Effector CD8-positive, alpha-beta T cell (primary cell): ENCODE data around the gene KRTAP10-7.
"Not testable (repeated sequence)": the region's sequence is repeated elsewhere in the genome, so short reads cannot be mapped to it uniquely, and the experiment has no call there.

Experiments
- DNase-seq: peaks from one replicate; lab custom pipeline; 2025; lab: John Stamatoyannopoulos, UW

Gene KRTAP10-7

DNA sequence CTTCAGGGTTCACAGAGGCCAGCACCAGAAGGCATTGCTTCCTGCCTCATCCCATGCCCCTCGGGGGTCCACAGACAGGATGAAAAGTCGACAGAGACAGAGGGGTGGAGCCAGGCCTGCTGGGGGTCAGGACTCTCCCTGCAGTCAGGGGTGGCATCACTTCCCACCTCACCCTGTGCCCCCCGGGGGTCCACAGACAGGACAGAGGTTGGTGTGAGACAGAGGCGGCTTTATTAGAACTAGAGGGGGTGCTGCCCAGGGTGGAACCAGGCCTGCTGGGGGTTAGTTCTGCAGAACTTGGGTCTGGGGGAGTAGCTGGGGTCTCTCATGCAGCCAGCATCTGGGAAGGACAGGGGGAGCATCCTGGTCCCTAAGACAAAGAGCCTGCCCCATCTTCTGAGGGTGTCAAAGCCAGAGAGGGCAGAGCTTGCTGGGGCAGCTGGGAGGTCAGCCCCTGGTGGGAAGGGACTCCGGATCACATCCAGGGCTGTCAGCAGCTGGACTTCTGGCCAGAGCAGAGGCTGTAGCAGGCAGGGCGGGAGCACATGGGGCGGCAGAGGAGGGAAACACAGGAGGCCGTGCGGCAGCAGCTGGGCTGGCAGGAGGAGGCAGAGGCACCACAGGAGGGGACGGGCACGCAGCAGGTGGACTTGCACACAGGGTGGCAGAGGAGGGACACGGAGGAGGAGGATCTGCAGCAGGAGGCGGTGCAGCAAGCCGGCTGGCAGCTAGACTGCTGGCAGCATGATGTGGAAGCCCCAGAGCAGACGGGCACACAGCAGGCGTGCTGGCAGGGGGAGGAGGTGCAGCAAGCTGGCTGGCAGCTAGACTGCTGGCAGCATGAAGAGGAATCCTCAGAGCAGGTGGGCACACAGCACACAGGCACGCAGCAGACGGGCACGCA, 9.2 kb upstream of the KRTAP10-7 start:
- DNase-seq: not testable (repeated sequence)

DNA sequence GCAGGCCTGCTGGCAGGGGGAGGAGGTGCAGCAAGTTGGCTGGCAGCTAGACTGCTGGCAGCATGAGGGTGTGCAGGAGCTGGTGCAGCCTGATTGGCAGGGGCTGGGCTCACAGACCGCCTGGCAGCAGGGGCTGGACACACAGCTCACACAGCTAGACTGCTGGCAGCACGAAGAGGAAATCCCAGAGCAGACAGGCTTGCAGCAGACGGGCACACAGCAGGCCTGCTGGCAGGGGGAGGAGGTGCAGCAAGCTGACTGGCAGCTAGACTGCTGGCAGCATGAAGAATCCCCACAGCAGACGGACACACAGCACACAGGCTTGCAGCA, 8.6 kb upstream of the KRTAP10-7 start:
- DNase-seq: not testable (repeated sequence)

DNA sequence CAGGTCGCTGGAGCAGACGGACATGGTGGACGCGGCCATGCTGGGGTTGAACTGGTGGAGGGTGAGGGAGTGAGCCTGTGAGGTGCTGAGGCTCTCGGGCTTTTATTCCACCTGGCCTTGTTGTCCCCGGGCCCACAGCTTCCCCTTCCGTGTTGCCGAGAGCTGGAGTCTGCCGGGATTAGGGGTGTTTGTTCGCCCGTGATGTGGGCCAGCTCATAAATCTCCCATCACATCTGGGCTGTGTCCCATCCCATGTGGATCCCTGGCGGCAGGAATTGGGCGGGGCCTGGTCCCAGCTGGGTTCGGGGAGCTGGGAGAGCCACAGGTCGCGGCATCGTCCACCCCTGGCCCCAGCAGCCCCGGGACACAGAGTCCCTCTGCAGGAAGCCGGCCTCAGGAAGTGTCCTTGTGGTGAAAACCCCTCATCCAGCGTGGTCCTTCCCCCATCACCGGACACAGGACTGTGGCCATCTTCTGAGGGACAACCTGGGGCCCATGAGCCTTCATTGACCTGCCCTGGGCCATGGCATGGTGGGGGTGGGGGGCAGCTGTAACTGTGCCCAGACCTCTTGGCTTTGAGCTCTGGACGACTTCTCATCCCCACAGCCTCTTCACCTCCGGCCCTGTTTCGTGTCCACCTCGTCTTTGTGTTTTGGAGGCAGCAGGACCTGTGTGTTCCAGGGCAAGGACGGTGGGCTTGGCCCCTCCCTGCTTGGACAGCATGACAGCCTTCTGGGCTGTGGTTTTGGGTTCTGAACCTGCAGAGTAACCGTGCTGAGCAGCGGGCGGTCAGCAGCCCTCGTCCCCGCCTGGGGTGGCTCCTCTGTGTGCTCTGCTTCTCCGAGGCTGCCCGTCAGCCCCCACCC, 7.7 kb upstream of the KRTAP10-7 start, which contains the start of gene KRTAP10-6:
Gene KRTAP10-6 (minus strand): TSS at position 60 of the 866 bp plus-strand sequence. CDS start 21 bp downstream, at position 39.
- DNase-seq: no peak

DNA sequence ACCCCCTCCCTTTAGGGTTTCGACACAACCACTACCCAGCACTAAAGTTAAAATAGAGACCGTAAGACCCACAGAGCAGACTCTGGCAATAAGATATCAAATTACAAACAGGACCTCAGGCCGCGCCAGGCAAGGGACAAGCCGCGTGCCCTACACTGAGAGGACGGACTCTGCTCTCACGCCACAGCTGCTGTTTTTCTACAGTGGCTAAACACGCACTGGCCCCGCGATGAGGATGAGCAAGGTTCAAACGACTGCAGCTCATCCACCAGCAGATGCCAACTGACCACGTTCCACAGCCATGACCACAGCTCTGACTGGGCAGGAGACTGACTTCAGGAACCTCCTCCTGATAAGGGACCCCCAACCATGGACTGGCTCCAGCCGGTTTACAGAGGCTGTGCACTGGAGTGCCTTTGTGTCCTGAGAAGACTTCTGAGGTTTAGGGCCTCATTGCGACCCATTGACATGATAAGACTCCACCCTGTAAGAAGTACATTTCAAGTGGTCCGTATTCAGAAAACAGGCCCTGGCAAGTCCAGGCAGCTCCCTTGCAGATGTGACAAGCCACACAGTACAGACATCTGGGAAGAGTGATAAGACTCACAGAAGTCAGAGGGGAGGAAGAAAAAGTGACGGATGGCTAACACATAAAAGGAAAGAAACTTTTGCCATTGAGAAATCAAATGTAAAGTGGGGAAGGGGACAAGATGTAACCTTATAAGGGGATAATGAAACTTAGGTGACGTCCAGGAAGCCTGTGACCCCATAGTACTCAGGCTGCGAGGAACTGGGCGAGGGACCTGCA, 6.6 kb upstream of the KRTAP10-7 start:
- DNase-seq: no peak

DNA sequence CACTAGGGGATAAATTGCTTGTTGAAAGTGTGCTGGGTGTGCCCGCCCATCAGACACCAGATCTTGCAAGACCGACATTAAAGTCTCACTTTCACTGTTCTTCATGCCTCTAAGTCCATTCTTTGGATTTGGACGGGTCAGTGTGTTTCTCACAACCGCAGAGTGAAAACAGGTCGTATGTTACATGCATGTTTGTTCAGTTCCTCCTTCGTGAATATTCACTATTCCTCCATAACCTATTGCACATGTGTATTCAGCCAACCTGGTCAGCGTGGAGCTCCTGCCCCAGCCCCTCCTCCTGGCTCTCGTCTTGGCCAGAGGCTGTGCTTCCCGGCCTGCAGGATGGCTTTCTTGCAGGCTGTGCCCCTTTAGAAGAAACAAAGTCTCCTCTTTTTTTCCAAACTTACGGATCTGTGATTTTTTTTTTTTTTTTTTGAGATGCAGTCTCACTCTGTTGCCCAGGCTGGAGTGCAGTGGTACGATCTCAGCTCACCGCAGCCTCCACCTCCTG, 5.9 kb upstream of the KRTAP10-7 start:
- no peak for DNase-seq

DNA sequence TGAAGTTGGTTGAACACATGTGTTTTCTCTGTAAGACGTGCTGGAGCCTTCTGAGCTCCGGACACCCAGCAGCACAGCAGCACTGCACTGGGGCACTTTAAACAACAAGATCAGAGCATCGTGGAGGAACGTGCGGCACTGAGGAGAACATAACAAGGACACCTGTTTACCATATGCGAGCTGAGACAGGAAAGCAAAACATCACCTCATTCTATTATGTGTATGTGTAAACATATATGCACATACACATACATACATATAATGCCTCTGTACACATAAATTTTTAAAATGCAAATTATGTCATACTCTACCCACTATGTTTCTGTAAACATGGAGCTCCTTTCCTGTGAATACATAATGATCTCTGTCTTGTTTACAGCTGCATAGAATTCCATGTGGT, 4.9 kb upstream of the KRTAP10-7 start:
- no peak for DNase-seq

DNA sequence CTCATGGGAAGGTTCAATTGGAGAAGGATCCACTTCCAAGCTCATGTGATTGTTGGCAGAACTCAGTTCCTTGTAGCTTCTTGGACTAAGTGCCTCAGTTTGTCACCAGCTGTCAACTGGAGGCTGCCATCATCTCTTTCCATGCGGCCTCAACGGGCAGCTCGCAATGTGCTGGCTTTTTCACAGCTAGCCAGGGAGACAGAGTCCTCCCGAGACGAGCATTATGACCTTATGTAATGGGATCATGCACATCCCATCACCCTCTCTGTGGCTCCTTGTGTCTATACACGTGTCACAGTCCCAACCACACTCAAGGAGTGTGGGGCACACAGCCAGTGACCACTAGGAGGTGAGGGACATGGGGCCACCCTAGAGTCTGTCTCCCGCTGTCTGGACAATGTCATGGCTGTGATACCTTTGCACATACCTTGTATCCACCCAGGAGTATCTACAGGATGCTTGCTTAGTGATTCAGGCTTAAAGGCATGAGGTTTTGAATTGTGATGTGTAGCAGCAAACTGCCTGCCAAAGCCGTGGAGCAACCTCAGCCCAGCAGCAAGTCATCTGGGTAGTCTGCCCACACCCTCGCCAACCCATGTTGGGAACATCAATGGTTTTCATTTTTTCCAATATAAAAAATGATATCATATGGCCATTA, 4.2 kb upstream of the KRTAP10-7 start:
- DNase-seq: no peak

DNA sequence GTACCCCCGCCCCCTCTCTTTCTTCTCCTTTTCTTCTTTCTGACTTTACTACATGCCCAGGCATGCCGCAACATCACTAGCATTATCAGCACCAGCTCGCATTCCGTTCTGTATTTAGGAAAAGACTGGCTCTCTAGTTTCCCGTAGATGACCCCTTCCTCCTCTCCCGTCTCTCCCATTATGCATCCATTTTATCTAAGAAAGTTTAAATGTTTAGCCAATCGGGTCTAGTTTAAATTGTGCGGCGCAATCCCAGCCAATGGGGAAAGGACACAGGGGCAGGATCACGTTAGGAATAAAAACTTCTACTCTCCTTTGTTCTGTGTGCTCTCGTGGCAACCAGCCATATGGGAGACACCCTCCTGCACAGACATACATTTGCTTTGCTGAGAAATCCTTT, 2.3 kb upstream of the KRTAP10-7 start:
- no peak for DNase-seq

DNA sequence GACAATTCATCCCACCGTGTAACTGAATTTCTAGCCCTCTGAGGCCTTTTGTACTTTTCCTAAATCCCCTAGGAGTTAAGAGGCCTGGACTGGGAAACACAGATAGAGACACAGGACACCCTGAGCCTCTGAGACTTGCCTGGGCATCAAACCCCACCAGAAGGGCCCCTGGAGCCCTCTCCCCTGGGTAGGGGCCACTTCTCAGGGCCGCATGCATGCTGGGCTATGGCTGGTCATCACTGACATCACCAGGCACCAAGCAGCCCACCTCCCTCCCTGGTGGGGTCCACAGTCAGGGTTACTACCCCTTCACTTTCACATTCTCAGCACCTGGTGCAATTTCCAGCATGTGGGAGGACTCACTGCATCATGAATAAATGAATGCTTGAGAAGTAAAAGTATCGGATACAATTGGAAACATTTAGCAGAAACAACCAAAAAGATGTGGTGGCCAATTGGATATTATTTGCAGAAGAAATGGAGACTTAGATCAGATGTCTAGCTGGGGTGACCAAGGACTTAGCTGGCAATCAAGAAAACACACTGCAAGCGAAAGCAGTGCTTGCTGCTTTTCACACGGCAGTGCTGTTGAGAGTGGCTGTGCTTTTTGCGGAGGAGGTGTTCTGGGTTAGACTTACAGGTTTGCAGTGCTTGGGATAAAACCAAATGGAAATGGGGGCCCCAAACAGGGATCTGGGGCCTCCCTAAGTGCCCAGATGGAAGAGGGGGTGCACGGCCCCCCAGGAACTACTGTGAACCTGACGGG, 950 bp upstream of the KRTAP10-7 start:
- no peak for DNase-seq

DNA sequence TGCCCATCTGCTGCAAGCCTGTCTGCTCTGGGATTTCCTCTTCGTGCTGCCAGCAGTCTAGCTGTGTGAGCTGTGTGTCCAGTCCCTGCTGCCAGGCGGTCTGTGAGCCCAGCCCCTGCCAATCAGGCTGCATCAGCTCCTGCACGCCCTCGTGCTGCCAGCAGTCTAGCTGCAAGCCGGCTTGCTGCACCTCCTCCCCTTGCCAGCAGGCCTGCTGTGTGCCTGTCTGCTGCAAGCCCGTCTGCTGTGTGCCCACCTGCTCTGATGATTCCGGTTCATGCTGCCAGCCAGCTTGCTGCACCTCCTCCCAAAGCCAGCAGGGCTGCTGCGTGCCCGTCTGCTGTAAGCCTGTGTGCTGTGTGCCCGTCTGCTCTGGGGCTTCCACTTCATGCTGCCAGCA, 694 bp downstream of the KRTAP10-7 start:
- DNase-seq: not testable (repeated sequence)

DNA sequence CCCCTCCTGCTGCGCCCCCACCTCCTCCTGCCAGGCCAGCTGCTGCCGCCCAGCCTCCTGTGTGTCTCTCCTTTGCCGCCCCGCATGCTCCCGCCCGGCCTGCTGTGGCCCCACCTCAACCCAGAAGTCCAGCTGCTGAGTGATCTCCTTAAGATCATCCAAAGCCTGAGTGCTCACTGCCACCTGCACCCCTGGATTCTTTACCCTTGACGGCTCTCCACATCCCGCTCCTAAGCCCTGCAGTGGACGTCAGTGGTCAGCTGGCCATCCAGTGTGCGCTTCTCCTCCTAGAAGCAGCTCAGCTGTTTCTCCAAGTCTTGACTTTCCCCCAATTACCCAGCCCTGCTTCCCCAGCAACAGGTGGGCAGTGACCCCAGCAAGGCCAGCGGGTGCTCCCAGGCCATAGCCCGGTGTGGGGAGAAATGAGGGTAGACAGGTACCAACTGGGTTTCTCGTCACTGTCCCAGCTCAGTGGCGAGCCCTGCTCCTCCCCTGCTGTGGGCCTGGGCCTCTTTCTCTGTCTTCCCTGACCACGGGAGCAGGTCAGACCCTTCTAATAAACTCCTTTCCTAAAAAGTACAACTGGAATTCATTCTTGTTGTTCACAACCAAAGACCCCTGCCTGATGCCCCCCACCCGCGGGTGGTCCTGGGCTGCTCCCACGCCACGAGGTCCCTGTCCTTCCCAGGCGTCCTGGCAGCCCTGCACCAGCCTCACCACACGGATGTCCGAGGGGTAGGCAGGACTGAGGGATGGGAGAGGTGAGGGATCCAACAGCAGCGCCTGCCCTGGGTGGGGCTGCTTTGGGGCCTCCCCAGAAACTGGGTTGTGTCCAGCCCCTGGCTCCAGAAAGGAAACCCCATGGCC, 1.4 kb downstream of the KRTAP10-7 start:
- no peak for DNase-seq

DNA sequence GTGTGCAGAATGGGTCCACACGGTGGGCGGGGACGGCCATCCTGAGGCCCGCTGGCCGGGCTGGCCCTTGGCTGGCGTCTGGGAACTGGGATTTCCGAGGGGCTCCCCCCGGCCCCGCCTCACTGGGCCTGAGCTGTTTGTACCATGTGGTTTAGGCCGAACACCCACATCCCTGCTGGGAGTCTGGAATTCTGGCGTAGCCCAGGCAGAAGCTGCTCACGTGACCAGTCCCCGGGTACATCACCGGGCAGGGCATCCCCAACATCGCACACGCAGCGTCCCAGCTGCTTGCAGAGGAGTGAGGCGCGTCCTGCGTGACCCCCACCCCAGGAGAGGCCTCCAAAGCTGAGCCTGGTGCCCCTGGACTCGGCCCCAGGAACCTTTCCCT, 2.1 kb downstream of the KRTAP10-7 start:
- no peak for DNase-seq

DNA sequence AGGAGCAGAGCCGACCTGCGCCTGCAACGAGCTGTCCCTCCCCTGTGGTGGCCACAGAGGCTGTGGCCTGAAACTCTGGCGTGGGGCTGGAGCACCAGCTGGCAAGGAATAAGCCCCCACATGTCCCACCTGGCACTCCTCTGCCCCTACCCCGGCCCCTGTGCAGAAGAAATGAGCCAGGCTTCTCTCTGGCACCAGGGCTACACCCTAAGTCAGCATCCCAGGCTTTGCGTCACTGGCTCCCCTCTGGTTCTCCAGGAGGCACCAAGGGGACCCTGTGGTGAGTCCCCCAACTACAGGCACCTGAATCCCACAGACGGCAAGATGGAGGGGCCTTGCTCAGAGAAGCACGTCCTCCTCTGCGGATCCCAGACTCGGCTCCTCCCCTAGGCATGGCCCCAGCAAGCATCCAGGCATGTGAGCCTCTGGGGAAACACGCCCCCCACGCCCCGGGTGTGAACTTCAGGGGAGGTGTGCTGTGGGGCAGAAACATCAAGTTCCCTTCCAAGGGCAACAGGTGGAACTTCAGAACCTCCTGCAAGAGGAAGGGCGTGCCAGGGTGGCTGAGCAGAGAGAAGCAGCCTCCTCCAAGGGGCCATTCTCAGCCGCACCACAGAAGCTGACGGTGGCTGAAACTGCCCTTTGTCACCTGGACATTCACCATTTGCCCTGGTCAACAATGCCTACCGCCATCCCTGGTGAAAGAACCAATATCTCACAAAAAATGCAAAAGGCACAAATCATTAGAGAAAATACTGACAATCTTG, 2.9 kb downstream of the KRTAP10-7 start:
- DNase-seq: no peak

DNA sequence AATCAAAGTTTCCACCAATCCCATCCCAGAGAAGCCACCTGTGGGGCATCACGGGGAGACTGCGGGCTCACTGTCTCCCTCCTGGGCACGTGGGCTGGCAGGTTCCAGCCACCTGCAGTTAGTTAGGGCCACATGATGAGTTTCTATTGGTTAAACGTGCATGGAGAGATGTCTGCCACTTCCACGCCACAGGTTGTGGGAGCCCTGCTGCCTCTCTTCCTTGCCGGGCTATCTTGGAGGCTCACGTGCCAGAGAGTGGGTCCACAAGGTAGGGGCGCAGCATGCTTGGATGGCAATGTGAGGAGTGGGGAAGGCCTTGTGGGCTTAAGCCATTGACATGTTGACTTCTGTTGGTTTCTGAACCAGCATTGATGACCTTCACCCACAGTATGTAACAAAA, 3.5 kb downstream of the KRTAP10-7 start:
- no peak for DNase-seq

DNA sequence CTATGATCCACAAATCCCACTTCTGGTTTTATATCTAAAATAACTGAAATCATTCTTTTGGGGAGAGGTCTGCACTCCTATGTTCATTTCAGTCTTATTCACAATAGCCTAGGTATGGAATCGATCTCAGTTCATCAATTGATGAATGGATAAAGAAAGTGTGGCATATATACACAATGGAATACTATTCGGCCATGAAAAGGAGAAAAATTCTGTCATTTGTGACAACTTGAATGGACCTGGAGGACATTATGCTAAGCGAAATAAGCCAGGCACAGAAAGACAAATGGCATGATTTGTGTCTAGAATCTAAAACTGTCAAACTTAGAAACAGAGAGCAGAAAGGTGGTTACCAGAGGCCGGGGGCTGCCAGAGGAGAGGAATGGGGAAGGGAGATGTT, 6.1 kb downstream of the KRTAP10-7 start:
- DNase-seq: no peak

DNA sequence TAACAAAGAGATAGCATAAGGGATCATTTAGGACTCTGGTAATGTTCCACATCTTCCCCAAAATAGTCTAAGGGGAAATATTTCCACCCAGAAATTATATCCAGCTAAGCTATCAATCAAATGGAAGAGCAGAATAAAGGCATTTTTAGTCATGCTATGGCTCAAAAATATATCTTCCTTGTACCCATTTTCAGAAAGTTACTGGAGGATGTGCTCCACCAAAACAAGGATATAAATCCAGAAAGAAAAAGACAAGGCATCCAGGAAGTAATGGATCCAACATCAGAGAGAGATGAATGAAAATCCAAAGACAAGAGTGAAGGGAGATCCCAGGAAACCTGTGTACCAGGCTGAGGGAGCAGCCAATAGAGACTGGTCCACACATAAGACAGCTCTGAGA, 8.8 kb downstream of the KRTAP10-7 start:
- DNase-seq: no peak

DNA sequence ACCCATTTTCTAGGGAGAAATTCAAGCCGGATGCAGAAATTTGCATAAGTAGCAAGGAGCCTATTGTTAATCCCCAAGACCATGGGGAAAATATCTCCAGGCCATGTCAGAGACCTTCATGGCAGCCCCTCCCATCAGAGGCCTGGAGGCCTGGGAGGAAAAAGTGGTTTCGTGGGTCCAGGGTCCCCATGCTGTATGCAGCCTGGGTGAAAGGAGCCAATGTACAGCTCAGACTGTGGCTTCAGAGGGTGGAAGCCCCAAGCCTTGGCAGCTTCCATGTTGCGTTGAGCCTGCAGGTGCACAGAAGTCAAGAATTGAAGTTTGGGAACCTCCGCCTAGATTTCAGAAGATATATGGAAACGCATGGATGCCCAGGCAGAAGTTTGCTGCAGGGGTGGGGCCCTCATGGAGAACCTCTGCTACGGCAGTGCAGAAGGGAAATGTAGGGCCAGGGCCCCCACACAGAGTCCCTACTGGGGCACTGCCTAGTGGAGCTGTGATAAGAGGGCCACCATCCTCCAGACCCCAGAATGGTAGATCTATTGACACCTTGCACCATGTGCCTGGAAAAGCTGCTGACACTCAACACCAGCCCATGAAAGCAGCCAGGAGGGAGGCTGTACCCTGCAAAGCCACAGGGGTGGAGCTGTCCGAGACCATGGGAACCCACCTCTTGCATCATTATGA, 9.9 kb downstream of the KRTAP10-7 start:
- DNase-seq: not testable (repeated sequence)

DNA sequence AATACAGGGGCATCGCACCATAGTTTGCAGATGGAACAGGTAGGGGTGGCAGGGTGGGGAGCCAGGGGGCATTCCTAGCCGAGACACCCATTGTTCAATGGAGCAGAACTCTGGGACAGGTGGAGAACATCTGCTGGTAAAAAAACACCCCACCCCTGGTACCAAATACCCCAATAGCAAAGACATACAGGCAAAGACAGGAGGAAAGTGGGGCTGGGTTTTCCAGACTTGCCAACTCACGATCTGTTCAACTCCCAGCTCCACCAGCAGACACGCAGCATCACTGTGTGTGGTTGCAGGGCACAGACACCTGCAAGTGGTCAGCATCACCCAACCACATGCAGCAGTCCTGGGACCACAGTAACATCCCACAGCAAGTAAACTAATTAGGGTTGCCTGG, 11.2 kb downstream of the KRTAP10-7 start:
- no peak for DNase-seq
